ENCODE measurements around the gene GMEB2. TPM values are rescaled to one million over a fixed set of nuclear protein-coding genes. Genes with fewer than 3 reads are reported as not detected.
A peak's percentile ranks its signal among the peaks of the same experiment; 100 is the strongest.
"Not testable (repeated sequence)": the region's sequence is repeated elsewhere in the genome, so short reads cannot be mapped to it uniquely, and the experiment has no call there.

GMEB2 gene
- polyA plus RNA-seq, 1 donor: 10.5 TPM

DNA sequence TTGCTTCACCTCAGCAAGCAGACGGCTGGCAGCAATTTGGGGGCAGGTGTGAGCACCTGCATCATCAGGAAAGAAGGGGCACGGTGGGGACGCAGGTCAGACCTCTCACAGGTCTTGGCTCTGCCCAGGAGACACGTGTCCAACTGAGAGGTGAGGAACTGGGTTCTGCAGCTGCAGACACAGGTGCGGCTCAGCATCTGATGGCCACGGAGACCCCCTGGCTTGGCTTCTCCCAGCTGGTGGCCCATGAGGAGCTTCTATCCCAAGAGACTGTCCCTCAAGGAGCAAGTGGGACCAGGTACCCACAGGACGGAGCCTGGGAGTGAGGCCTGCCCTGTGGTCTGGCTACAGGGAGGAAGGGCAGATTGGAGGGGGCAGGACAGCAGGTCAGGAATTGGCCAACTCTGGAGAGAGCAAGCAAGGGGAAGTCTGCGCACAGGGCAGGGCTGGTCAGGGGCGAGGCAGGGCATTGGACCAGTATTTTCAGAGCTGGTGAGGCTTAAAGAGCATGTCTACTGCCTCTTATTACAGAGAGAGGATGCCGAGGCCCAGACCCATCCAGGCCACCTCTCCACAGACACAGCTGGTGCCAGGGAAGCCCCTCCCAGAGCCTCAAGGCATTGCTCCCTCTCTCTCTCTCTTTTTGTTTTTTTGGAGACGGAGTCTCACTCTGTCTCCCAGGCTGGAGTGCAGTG, 22.1 kb upstream of the GMEB2 start:
- no CpG with 5 or more reads among the region's 11 CpGs for WGBS (ENCODE audit: insufficient coverage, low lambda C conversion rate)
- no peak for DNase-seq
- Histone ChIP-seq H3K4me1 (ENCODE audit: control insufficient read depth, insufficient read depth, low read length) (peaks cover 9% of the 10 kb centered on the region), H3K9me3 (ENCODE audit: control insufficient read depth, low read depth, low read length) (no peaks in the 10 kb centered on the region), H3K27ac (ENCODE audit: low read length) (no peak overlapping the region), H3K27me3 (ENCODE audit: control insufficient read depth, insufficient read depth, low read length) (peaks cover 20% of the 10 kb centered on the region), H3K36me3 (ENCODE audit: control insufficient read depth, insufficient read depth, low read length) (no peaks in the 10 kb centered on the region), H3K4me3 (ENCODE audit: low read length) (no peak overlapping the region)

DNA sequence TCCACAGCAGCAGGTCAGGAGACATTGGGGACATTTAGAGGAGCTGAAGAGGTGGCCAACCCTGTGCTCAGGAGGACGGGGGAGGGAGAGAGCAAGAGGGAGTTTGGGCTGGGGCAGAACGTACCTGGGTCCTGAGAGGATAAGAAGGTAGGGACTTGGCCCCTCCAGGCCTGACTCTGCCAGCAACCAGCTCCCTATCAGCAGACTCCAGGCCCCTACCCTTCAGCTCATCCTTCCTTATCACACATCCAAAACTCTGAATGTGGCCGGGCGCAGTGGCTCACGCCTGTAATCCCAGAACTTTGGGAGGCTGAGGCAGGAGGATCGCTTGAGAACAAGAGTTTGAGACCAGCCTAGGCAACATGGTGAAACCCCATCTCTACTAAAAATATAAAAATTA, 21.3 kb upstream of the GMEB2 start:
- WGBS (ENCODE audit: insufficient coverage, low lambda C conversion rate): no CpG with 5 or more reads among the region's 6 CpGs
- Histone ChIP-seq H3K4me1 (ENCODE audit: control insufficient read depth, insufficient read depth, low read length) (peaks cover 4% of the 10 kb centered on the region), H3K9me3 (ENCODE audit: control insufficient read depth, low read depth, low read length) (no peaks in the 10 kb centered on the region), H3K27me3 (ENCODE audit: control insufficient read depth, insufficient read depth, low read length) (peaks cover 17% of the 10 kb centered on the region), H3K4me3 (ENCODE audit: low read length) (no peak overlapping the region), H3K36me3 (ENCODE audit: control insufficient read depth, insufficient read depth, low read length) (no peaks in the 10 kb centered on the region), H3K27ac (ENCODE audit: low read length) (no peak overlapping the region)
- no peak for DNase-seq

DNA sequence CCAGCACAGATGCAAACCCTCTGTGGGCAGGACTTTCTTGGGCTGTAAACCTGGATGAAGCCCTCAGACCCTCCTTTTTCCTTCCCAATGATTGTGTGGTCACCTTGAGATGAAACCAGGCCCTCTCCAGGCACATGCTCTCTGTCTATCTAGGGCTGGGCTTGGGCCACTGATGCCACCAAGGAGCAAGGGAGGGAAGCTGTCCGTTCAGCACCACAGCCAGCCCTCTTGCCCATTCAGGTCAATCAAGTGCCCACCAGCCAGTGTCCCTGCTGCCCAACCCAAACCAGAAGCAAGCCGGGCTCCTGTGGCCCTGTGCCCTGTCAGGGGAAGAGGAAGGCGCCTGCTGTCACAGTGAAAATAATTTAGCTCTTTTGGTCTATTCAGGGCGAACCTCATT, 18.3 kb upstream of the GMEB2 start:
- no CpG with 5 or more reads among the region's 4 CpGs for WGBS (ENCODE audit: insufficient coverage, low lambda C conversion rate)
- Histone ChIP-seq H3K36me3 (ENCODE audit: control insufficient read depth, insufficient read depth, low read length) (no peaks in the 10 kb centered on the region), H3K27me3 (ENCODE audit: control insufficient read depth, insufficient read depth, low read length) (no peaks in the 10 kb centered on the region), H3K4me3 (ENCODE audit: low read length) (no peak overlapping the region), H3K4me1 (ENCODE audit: control insufficient read depth, insufficient read depth, low read length) (peaks cover 8% of the 10 kb centered on the region), H3K27ac (ENCODE audit: low read length) (no peak overlapping the region), H3K9me3 (ENCODE audit: control insufficient read depth, low read depth, low read length) (no peaks in the 10 kb centered on the region)
- DNase-seq: no peak

DNA sequence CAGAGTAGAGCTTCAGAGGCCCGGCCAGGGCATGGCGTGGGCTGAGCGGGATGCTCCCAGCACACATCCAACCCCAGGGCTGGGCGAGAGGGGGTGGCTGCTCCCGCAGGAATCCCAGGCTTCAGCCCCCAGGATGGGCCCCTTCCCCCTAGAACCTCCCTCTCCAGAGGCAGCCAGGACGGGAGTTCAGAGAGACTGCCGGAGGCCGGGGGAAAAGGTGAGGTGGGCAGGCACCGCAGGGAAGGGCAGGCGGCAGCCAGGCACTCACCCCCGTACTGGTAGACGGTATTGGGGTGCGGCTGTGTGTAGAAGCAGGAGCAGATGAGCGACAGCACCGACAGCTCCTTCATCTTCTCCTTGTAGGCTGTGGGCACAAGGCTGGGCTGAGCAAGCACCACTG, 17.0 kb upstream of the GMEB2 start:
- Histone ChIP-seq H3K27me3 (ENCODE audit: control insufficient read depth, insufficient read depth, low read length) (no peaks in the 10 kb centered on the region), H3K36me3 (ENCODE audit: control insufficient read depth, insufficient read depth, low read length) (no peaks in the 10 kb centered on the region), H3K4me3 (ENCODE audit: low read length) (no peak overlapping the region), H3K9me3 (ENCODE audit: control insufficient read depth, low read depth, low read length) (no peaks in the 10 kb centered on the region), H3K27ac (ENCODE audit: low read length) (no peak overlapping the region), H3K4me1 (ENCODE audit: control insufficient read depth, insufficient read depth, low read length) (peaks cover 8% of the 10 kb centered on the region)
- no peak for DNase-seq
- no CpG with 5 or more reads among the region's 15 CpGs for WGBS (ENCODE audit: insufficient coverage, low lambda C conversion rate)

DNA sequence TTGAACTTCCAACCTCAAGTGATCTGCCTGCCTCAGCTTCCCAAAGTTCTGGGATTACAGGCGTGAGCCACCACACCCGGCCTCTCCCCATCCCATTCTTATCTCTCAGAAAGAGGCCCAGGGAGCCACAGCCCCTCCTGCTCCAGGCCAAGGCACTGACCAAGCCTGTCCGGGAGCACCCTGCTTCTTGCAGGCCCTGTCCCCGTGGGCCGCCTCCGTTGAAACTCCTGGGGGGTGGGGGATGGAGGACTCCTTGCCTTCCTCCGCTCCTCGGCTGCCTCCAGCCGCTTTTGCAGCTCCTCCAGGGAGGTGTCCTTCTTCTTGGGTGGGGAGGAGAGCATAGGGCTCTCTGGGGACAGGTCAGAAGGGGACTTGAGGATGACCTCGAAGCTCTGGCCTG, 16.6 kb upstream of the GMEB2 start:
- Histone ChIP-seq H3K4me3 (ENCODE audit: low read length) (no peak overlapping the region), H3K36me3 (ENCODE audit: control insufficient read depth, insufficient read depth, low read length) (no peaks in the 10 kb centered on the region), H3K27ac (ENCODE audit: low read length) (no peak overlapping the region), H3K4me1 (ENCODE audit: control insufficient read depth, insufficient read depth, low read length) (peaks cover 8% of the 10 kb centered on the region), H3K9me3 (ENCODE audit: control insufficient read depth, low read depth, low read length) (no peaks in the 10 kb centered on the region), H3K27me3 (ENCODE audit: control insufficient read depth, insufficient read depth, low read length) (no peaks in the 10 kb centered on the region)
- no peak for DNase-seq
- no CpG with 5 or more reads among the region's 10 CpGs for WGBS (ENCODE audit: insufficient coverage, low lambda C conversion rate)

DNA sequence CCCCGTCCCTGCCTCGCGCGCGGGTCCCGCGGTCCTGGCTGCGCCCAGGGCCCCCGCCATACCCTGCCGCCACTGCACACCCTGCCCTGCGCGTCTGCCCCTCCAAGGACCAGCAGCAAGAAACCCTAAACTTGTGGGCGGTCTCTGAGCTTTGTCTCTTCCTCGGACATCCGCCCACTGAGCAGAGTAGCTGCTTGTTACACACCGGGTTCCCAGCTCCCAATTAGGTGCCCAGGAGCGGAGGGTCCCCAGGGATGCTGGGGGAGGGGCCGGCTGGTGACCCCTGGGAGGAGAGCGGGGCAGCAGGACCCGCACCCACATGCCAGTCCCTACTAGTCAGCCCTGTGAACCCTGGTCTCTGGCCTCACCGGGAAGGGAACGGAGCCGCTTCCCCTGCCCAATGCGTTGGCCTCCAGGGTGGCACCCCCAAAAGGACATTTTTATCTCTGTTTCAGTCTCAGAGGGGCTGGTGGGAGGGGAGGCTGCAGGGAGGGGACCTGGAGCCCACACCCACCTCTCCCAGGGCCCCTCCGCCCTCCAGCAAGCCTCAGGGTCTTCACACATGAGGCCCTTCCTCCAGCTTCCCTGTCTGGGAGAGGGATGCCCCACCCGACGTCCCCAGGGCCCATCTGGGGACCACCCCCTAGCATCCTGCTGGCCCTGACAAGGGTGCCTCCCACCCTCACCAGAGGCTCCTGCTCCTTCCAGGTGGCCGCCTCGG, 15.8 kb upstream of the GMEB2 start:
- H3K4me1 ChIP-seq (ENCODE audit: control insufficient read depth, insufficient read depth, low read length): peaks cover 8% of the 10 kb centered on the region
- no peaks in the 10 kb centered on the region for H3K27me3 ChIP-seq (ENCODE audit: control insufficient read depth, insufficient read depth, low read length)
- WGBS (ENCODE audit: insufficient coverage, low lambda C conversion rate): no CpG with 5 or more reads among the region's 29 CpGs
- H3K4me3 ChIP-seq (ENCODE audit: low read length): peak overlapping the region; percentile 18
- H3K36me3 ChIP-seq (ENCODE audit: control insufficient read depth, insufficient read depth, low read length): no peaks in the 10 kb centered on the region
- H3K27ac ChIP-seq (ENCODE audit: low read length): no peak overlapping the region
- DNase-seq: no peak
- no peaks in the 10 kb centered on the region for H3K9me3 ChIP-seq (ENCODE audit: control insufficient read depth, low read depth, low read length)

DNA sequence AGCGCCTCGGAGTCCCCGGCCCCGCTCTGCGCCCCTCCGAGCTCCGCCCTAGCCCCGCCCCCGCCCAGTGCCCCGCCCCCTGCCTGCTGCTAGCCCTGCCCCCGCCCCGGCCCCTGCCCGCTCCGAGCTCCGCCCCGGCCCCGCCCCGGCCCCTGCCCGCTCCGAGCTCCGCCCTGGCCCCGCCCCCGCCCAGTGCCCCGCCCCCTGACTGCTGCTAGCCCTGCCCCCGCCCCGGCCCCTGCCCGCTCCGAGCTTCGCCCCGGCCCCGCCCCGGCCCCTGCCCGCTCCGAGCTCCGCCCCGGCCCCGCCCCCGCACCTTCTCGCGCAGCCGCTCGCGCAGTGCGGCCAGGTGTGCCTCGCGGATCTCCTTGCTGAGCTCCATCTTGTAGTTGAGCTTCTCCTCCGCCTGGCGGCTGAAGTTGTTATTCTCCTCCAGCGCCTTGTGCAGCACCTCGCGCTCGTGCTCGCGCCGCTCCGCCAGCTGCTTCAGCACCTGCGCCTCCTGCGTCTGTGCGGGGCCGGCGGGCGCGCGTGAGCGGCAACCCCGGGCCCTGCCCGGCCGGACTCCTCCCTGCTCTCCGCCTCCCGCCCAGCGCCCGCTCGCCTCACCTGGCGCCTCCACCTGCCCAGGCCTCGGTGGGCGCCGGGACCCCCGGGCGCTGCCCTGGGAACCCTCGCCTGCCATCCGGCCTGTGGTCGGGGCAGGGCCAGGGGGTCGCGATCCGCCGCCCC, 15.1 kb upstream of the GMEB2 start:
- WGBS (ENCODE audit: insufficient coverage, low lambda C conversion rate): no CpG with 5 or more reads among the region's 86 CpGs
- peak overlapping the region; percentile 51 for H3K27ac ChIP-seq (ENCODE audit: low read length)
- H3K4me3 ChIP-seq (ENCODE audit: low read length): peak overlapping the region; percentile 49

DNA sequence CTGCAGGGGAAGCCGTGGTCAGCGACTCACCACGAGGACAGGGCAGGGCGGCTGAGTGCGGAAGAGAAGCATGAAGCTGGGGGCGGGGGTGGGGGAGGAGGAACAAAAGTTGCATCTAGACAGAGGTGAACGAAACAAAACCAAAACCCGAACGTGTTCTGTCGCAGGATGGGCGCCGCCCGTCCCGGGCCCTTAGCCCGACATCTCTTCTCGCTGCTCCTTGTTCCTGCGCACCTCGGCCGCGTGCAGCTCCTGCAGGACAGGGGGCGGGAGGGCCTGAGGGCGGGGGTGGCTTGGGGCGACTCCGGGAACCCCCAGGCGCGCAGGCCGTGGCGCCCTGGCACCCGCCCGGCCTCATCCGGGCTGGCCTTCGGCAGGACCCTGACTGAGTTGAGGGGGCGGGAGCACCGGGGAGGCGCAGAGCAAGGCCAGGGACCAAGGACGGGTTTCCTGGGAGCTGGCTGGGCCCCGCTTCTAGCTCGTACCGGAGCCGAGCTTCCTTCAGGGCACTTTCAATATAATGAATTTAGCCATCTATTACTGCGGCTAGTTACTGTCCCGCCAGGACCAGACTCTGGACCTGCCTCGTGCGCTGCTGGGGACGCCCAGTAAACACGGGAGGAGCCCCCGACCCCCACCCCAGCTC, 14.4 kb upstream of the GMEB2 start:
- Histone ChIP-seq H3K36me3 (ENCODE audit: control insufficient read depth, insufficient read depth, low read length) (no peaks in the 10 kb centered on the region), H3K9me3 (ENCODE audit: control insufficient read depth, low read depth, low read length) (no peaks in the 10 kb centered on the region), H3K4me1 (ENCODE audit: control insufficient read depth, insufficient read depth, low read length) (peaks cover 8% of the 10 kb centered on the region), H3K27me3 (ENCODE audit: control insufficient read depth, insufficient read depth, low read length) (no peaks in the 10 kb centered on the region), H3K4me3 (ENCODE audit: low read length) (peak overlapping the region; percentile 49), H3K27ac (ENCODE audit: low read length) (peak overlapping the region; percentile 51)
- peak; percentile 29 to 70 for DNase-seq
- no CpG with 5 or more reads among the region's 47 CpGs for WGBS (ENCODE audit: insufficient coverage, low lambda C conversion rate)

More for the DNA sequence above, 15.1 kb upstream of the GMEB2 start:
- Histone ChIP-seq H3K4me1 (ENCODE audit: control insufficient read depth, insufficient read depth, low read length) (peaks cover 8% of the 10 kb centered on the region), H3K9me3 (ENCODE audit: control insufficient read depth, low read depth, low read length) (no peaks in the 10 kb centered on the region), H3K36me3 (ENCODE audit: control insufficient read depth, insufficient read depth, low read length) (no peaks in the 10 kb centered on the region), H3K27me3 (ENCODE audit: control insufficient read depth, insufficient read depth, low read length) (no peaks in the 10 kb centered on the region)
- DNase-seq: peak; percentile 87 to 90

DNA sequence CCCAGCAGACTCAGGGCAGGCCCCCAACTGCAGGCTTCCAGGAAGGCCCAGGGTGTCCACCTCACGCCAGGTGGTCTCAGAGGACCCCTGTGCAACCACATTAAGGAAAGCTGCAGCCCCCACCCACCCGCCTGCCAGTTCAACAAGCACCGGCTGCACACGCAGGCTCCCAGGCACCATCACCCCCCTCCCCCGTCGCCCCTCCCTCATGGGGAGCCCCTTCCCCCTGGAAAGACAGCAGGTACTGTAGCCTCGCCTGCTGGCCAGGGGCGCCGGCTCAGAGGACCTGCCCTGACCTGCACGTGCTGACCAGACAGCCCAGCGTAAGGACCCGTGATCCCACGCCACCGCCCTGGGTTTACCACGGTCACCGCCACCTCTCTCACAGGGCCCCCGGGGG, 13.8 kb upstream of the GMEB2 start:
- H3K4me3 ChIP-seq (ENCODE audit: low read length); H3K4me1 ChIP-seq (ENCODE audit: control insufficient read depth, insufficient read depth, low read length); H3K27me3 ChIP-seq (ENCODE audit: control insufficient read depth, insufficient read depth, low read length); H3K27ac ChIP-seq (ENCODE audit: low read length); H3K9me3 ChIP-seq (ENCODE audit: control insufficient read depth, low read depth, low read length); H3K36me3 ChIP-seq (ENCODE audit: control insufficient read depth, insufficient read depth, low read length); DNase-seq: not testable (repeated sequence)
- WGBS (ENCODE audit: insufficient coverage, low lambda C conversion rate): no CpG with 5 or more reads among the region's 17 CpGs

DNA sequence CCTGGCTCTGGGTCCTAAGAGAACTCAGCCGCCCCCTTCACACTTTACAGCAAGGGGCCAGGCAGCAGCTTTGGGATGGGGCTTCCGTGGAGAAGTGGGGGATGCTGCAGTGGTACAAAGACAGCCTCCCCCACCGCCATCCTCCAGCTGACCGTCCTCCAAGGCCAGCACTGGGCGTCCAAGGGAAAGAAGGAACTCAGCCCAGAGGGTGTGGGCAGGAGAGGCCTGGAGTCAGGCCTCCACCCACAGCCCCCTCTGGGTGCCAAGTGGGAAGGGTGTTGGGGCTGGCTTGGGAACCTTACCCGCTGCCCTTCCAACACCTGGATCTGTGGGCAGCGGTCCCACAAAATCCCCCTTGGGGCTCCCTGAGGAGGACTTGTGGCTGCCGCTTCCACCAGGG, 13.2 kb upstream of the GMEB2 start:
- Histone ChIP-seq H3K27me3 (ENCODE audit: control insufficient read depth, insufficient read depth, low read length) (no peaks in the 10 kb centered on the region), H3K4me1 (ENCODE audit: control insufficient read depth, insufficient read depth, low read length) (peaks cover 8% of the 10 kb centered on the region), H3K9me3 (ENCODE audit: control insufficient read depth, low read depth, low read length) (no peaks in the 10 kb centered on the region), H3K27ac (ENCODE audit: low read length) (no peak overlapping the region), H3K4me3 (ENCODE audit: low read length) (no peak overlapping the region), H3K36me3 (ENCODE audit: control insufficient read depth, insufficient read depth, low read length) (no peaks in the 10 kb centered on the region)
- DNase-seq: no peak
- WGBS (ENCODE audit: insufficient coverage, low lambda C conversion rate): no CpG with 5 or more reads among the region's 8 CpGs

Data from large intestine (tissue), 3 donors.